ENCODE data around the gene IFNK.

IFNK gene

GRCh38 chr9:27573634-27574590 is 49.8 kb downstream of the IFNK start:
- DNase-seq: peak; percentile 100

All from hematopoietic multipotent progenitor cell treated with erythropoietin and hydrocortisone succinate and interleukin-3 and kit ligand, for 6 days (in vitro differentiated cells).